Measurements from ENCODE around the gene TAOK3. TPM values are rescaled to one million over a fixed set of nuclear protein-coding genes. Genes with fewer than 3 reads are reported as not detected.

TAOK3 gene
- total and polyA plus RNA-seq, 2 donors (not counting 3 experiments of a cell fraction or from before 2014, with no cell fraction given) = 11.3 to 23.1 TPM

DNA sequence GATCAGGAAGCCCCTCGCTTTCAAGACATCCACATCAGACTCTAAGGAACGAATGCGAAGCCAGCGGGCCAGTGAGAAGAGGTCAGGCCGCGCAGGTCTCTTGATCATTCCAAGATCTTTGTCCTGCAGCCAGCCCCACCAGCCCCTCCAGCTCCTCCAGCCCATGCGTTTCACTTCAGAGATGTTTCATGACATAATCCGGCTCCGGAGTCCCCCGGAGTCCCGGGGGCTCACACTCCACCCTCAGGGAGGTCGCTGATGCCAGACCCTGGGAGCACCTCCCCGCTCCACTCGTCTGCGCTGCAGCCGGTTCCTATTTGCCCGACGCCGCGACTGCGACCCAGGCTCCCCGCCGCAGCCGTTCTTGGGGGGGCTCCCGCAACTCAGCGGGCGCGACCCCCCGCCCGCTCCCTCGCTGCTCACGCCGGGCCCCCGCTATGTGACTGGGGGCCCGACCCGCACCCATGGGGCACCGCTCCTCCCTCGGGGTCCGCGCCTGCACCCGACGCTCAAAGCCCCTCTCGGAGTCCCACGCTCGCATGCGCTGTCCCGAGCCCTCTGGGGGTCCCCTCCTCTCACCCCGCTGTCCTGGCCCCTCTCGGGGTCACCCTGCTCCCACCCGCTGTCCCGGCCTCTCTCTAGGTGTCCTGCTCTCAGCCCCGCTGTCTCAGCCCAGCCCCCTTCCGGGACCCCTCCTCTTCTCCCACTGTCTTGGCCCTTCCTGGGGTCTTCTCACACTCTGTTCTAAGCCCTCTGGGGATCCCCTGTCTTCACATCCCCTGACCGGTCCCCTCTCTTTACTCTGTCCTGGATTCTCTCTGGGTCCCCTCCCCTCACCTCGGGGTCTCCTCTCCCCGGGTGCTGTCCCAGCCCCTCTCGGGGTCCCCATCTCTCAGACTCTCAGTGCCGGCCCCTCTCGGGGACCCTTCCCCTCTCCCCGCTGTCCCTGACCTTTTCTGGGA is 1.1 kb downstream of the TAOK3 start:
- H3K36me3 ChIP-seq (ENCODE audit: control insufficient read depth in 2 of 2, extremely low read depth in 1 of 2, insufficient read depth in 2 of 2, low read length in 2 of 2) = no peaks in the 10 kb centered on the region
- no peaks in the 10 kb centered on the region for H4K20me1 ChIP-seq (replicated peaks; ENCODE audit: control insufficient read depth, extremely low read depth, insufficient read depth, low read length)
- no peaks in the 10 kb centered on the region for H3K27me3 ChIP-seq (ENCODE audit: control insufficient read depth in 2 of 2, insufficient read depth in 2 of 2, low read length in 2 of 2)
- H3K4me3 ChIP-seq (replicated peaks in 1 of 3; ENCODE audit: insufficient read depth in 1 of 3, low read depth in 1 of 3, low read length in 3 of 3) = peak overlapping the region; percentile 51 to 95 (median 79)
- intact Hi-C loops (cut with micrococcal nuclease) (loop anchor here (2.0 to 10.0 kb wide), 2 partner anchors 315 to 687 kb away; no protein-coding TSS in a partner anchor), dilution Hi-C loops (cut with MboI; ENCODE audit: extremely low pct_ligation_motif_present, low sequenced_read_pairs) (no loop called here)
- peak overlapping the region; percentile 90 for H3K4me2 ChIP-seq (ENCODE audit: insufficient read depth, low read length)
- POLR2A ChIA-PET = no interaction called here
- no peaks in the 10 kb centered on the region for H3K9me3 ChIP-seq (replicated peaks; ENCODE audit: control insufficient read depth, insufficient read depth, low read length)
- TF ChIP-seq POLR2AphosphoS5 (IDR thresholded peaks at IDR 0.05; ENCODE audit: insufficient read depth, low read depth, low read length) (no peak), POLR2A (IDR thresholded peaks at IDR 0.05; ENCODE audit: low read depth, low read length) (no peak), JUN (IDR thresholded peaks at IDR 0.05; ENCODE audit: borderline replicate concordance, insufficient read depth, insufficient read length, low read depth) (no peak), FOS (IDR thresholded peaks at IDR 0.05; ENCODE audit: borderline replicate concordance, insufficient read depth, low read length) (no peak), EZH2 (IDR thresholded peaks at IDR 0.05; ENCODE audit: borderline replicate concordance, low read depth, low read length, severe bottlenecking) (no peak)
- TF ChIP-seq, protein P1, sequence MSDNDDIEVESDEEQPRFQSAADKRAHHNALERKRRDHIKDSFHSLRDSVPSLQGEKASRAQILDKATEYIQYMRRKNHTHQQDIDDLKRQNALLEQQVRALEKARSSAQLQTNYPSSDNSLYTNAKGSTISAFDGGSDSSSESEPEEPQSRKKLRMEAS (IDR thresholded peaks at IDR 0.05; ENCODE audit: insufficient read depth, insufficient read length) = no peak
- TF ChIP-seq, protein P2, sequence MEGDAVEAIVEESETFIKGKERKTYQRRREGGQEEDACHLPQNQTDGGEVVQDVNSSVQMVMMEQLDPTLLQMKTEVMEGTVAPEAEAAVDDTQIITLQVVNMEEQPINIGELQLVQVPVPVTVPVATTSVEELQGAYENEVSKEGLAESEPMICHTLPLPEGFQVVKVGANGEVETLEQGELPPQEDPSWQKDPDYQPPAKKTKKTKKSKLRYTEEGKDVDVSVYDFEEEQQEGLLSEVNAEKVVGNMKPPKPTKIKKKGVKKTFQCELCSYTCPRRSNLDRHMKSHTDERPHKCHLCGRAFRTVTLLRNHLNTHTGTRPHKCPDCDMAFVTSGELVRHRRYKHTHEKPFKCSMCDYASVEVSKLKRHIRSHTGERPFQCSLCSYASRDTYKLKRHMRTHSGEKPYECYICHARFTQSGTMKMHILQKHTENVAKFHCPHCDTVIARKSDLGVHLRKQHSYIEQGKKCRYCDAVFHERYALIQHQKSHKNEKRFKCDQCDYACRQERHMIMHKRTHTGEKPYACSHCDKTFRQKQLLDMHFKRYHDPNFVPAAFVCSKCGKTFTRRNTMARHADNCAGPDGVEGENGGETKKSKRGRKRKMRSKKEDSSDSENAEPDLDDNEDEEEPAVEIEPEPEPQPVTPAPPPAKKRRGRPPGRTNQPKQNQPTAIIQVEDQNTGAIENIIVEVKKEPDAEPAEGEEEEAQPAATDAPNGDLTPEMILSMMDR (IDR thresholded peaks at IDR 0.05; ENCODE audit: extremely low read depth in 1 of 2, insufficient read depth in 1 of 2, low read depth in 1 of 2, low read length in 2 of 2) = no peak
- H3K27ac ChIP-seq (ENCODE audit: insufficient read depth, low read depth, low read length) = no peak overlapping the region
- H3K9me1 ChIP-seq (replicated peaks; ENCODE audit: control insufficient read depth, extremely low read depth, insufficient read depth, low read length) = no peaks in the 10 kb centered on the region
- BruUV-seq (replicated peaks) = no TSS peak
- H2AFZ ChIP-seq (ENCODE audit: low read depth, low read length) = peak overlapping the region; percentile 19
- CTCF ChIA-PET = interaction anchor here (0.7 to 1.5 kb wide), 6 partner anchors 12 to 496 kb away, joined by 3 to 6 read pairs (median 4); no protein-coding TSS in a partner anchor
- H3K9ac ChIP-seq (replicated peaks; ENCODE audit: extremely low read depth, insufficient read depth, low read length) = peak overlapping the region; percentile 67
- H3K4me1 ChIP-seq (ENCODE audit: control insufficient read depth, extremely low read depth, insufficient read depth, low read length) = peaks cover 12% of the 10 kb centered on the region
- FAIRE-seq (no peak), DNase-seq (ENCODE audit: low read depth, low spot score) (peak; percentile 23)
- peaks cover 40% of the 10 kb centered on the region for H3K79me2 ChIP-seq (ENCODE audit: control insufficient read depth, insufficient read depth, low read length)

Measured in endothelial cell of umbilical vein (primary cell).